DND-41 (cell line): ENCODE measurements around the gene CARD16.
"Not testable (repeated sequence)": the region's sequence is repeated elsewhere in the genome, so short reads cannot be mapped to it uniquely, and the experiment has no call there.

Source experiments
- CTCF ChIP-seq: IDR thresholded peaks from 2 replicates; pipeline ENCODE4 v1.5.1; 2012; ENCODE audit warnings: borderline replicate concordance, low read length, moderate library complexity, mild to moderate bottlenecking; ENCODE audit not compliant: poor library complexity, severe bottlenecking; ENCODE audit errors: extremely low read depth
- EZH2 ChIP-seq: IDR thresholded peaks from 3 replicates; pipeline ENCODE4 v1.6.1; 2012; ENCODE audit warnings: borderline replicate concordance, low read depth, mild to moderate bottlenecking, moderate library complexity, low read length, inconsistent platforms; ENCODE audit not compliant: severe bottlenecking

DNA sequence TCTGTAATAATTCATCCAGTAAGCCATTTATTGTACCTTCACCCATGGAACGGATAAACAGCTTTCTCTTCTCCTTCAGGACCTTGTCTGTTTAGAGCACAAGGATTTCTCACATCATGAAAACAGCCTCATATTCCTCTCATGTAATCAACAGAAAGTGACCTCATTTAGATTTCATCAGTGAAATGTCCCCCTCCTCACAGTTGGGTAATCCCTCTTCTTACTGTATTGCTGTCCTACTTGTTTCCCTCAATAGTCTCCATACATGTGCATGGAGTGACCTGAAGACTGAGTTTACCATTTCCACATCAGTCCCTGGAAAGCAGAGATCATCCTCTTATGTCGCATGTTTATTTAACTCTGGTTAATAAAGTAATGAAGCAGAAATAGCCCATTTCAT is 10.7 kb downstream of the CARD16 start:
- TF ChIP-seq CTCF, EZH2: not testable (repeated sequence)
